Testis (tissue), 2 donors: Measurements from ENCODE around the gene CAPN5.

Source experiments
- CTCF ChIP-seq, 3 experiments: fragments of 450-650 bp in 2 of 3; fragments of 200-600 bp in 1 of 3; sonication (generic) in 1 of 3; IDR thresholded peaks; one replicate each; pipeline ENCODE4 v1.5.1; 2016 to 2019; ENCODE audit warnings: antibody characterized with exemption in 3 of 3, mild to moderate bottlenecking in 2 of 3, moderate library complexity in 1 of 3
- POLR2A ChIP-seq: fragments of 450-650 bp; IDR thresholded peaks from one replicate; pipeline ENCODE4 v1.6.1; 2017; ENCODE audit warnings: antibody characterized with exemption, mild to moderate bottlenecking, moderate library complexity

DNA sequence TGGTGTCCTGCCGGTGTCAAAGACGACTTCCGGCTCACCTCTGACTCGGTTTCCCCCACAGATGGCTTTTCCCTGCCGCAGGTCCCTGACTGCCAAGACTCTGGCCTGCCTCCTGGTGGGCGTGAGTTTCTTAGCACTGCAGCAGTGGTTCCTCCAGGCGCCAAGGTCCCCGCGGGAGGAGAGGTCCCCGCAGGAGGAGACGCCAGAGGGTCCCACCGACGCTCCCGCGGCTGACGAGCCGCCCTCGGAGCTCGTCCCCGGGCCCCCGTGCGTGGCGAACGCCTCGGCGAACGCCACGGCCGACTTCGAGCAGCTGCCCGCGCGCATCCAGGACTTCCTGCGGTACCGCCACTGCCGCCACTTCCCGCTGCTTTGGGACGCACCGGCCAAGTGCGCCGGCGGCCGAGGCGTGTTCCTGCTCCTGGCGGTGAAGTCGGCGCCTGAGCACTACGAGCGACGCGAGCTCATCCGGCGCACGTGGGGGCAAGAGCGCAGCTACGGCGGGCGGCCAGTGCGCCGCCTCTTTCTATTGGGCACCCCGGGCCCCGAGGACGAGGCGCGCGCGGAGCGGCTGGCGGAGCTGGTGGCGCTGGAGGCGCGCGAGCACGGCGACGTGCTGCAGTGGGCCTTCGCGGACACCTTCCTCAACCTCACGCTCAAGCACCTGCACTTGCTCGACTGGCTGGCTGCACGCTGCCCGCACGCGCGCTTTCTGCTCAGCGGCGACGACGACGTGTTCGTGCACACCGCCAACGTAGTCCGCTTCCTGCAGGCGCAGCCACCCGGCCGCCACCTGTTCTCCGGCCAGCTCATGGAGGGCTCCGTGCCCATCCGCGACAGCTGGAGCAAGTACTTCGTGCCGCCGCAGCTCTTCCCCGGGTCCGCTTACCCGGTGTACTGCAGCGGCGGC is 27.0 kb upstream of the CAPN5 start:
- TF ChIP-seq CTCF (IDR thresholded peaks at IDR 0.05) (peak; percentile 16 to 51 (median 49)), POLR2A (no peak)
